Daoy (cell line): ENCODE data around the gene KLHDC1. TPM values are rescaled to one million over a fixed set of nuclear protein-coding genes. Genes with fewer than 3 reads are reported as not detected.

ENCODE experiments used
- DNase-seq: peaks from one replicate; pipeline ENCODE4 v3.0.0-alpha.2; 2015; ENCODE audit warnings: low read depth
- total RNA-seq: library from RNA; depleted of rRNA; stranded (reverse); fragments of >200 nt; shearing (Covaris generic); gene quantifications from 2 replicates; pipeline ENCODE4 v1.2.3, GENCODE V29; 2014; rRNA removed

Gene KLHDC1
- total RNA-seq, 1 experiment from 2014 or later = 0.51 TPM

DNA sequence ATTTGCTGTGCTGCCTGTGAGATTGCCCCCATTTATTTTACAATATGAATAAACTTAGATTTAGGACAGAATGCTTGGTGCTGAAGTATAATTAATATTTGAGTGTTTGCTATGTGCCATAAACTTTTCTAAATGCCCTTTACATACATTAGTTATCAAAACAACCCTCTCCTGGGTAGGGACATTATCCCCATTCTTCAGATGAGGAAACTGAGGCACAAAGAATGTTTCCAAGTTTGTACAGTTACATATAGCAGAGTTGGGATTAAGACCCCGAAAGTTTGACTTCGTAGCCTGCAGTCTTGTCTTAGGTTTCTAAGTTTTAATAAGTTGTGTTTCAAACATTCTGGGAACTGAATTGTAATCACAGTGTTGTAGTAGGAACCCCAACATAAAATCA, 93.4 kb downstream of the KLHDC1 start:
- DNase-seq = no peak

DNA sequence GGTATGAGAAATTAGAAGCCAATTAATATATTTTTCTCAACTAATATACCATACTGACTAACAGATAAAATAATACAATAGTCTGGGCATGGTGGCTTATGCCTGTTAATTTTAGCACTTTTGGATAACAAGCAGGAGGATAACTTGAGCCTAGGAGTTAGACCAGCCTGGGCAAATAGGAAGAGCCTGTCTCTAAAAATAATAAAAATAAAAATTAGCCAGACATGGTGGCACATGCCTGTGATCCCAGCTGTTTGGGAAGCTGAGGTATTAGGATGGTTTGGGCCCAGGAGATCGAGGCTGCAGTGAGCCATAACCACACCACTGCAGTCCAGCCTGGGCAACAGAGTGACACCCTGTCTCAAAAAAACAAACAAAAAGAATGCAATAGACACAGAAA, 99.7 kb downstream of the KLHDC1 start:
- no peak for DNase-seq

DNA sequence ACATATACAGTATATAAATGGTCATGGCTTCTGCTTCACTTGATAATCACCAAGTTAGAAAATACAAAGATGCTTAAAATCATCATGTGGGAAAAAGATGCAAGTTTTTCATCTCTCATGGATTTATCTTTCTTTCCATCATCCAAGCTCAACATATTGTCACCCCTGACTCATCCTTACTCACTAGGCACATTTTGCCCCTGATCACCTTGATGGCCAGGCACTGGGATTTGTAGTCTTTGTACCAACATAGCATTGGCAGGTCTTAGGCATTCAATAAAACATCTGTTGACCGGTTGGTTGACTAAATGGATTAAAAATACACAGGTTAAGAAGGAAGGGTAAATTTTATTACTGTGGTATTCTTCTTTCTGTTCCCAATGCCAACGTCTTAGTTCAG, 103.1 kb downstream of the KLHDC1 start:
- no peak for DNase-seq

Other genes starting within 250 kb of the KLHDC1 start
- 2,692 and 3,604 TPM in 2 replicates for gene RPS29, start 106.7 kb upstream of the KLHDC1 start, total RNA-seq
- gene LRR1, start 94.2 kb upstream of the KLHDC1 start, total RNA-seq = 48.5 and 51.2 TPM in 2 replicates
- gene RPL36AL, start 72.5 kb upstream of the KLHDC1 start, total RNA-seq = 257 and 377 TPM in 2 replicates
- gene MGAT2, start 72.3 kb upstream of the KLHDC1 start, total RNA-seq = 73.3 and 86.8 TPM in 2 replicates
- 37.4 and 41.1 TPM in 2 replicates for gene DNAAF2, start 57.9 kb upstream of the KLHDC1 start, total RNA-seq
- 47.0 and 60.2 TPM in 2 replicates for gene POLE2, start 4.9 kb upstream of the KLHDC1 start, total RNA-seq
- gene KLHDC2, start 75.0 kb downstream of the KLHDC1 start, total RNA-seq = 41.5 and 42.5 TPM in 2 replicates
- 68.1 and 69.6 TPM in 2 replicates for gene NEMF, start 159.7 kb downstream of the KLHDC1 start, total RNA-seq
- 53.5 and 63.9 TPM in 2 replicates for gene ARF6, start 200.0 kb downstream of the KLHDC1 start, total RNA-seq